Vagina (tissue), 2 donors: ENCODE data around the gene SH3BP2.

ENCODE experiments used
- POLR2A ChIP-seq, 2 donors: fragments of 450-650 bp; IDR thresholded peaks; one replicate each; pipeline ENCODE4 v1.6.1; 2017; ENCODE audit warnings: antibody characterized with exemption in 2 of 2, mild to moderate bottlenecking in 2 of 2, moderate library complexity in 2 of 2
- TF ChIP-seq, protein P1 (sequence below), 3 experiments: fragments of 450-650 bp in 2 of 3; fragments of 200-600 bp in 1 of 3; sonication (generic) in 1 of 3; IDR thresholded peaks; one replicate each; pipeline ENCODE4 v1.5.1; 2017 to 2019; ENCODE audit warnings: antibody characterized with exemption in 3 of 3, mild to moderate bottlenecking in 2 of 3, moderate library complexity in 2 of 3

GRCh38 chr4:2785613-2786012 is 7.3 kb upstream of the SH3BP2 start:
- TF ChIP-seq POLR2A (IDR thresholded peaks at IDR 0.05) = no peak
- TF ChIP-seq, protein P1, sequence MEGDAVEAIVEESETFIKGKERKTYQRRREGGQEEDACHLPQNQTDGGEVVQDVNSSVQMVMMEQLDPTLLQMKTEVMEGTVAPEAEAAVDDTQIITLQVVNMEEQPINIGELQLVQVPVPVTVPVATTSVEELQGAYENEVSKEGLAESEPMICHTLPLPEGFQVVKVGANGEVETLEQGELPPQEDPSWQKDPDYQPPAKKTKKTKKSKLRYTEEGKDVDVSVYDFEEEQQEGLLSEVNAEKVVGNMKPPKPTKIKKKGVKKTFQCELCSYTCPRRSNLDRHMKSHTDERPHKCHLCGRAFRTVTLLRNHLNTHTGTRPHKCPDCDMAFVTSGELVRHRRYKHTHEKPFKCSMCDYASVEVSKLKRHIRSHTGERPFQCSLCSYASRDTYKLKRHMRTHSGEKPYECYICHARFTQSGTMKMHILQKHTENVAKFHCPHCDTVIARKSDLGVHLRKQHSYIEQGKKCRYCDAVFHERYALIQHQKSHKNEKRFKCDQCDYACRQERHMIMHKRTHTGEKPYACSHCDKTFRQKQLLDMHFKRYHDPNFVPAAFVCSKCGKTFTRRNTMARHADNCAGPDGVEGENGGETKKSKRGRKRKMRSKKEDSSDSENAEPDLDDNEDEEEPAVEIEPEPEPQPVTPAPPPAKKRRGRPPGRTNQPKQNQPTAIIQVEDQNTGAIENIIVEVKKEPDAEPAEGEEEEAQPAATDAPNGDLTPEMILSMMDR (IDR thresholded peaks at IDR 0.05) = no peak
